ENCODE data around the gene CHURC1. TPM values are rescaled to one million over a fixed set of nuclear protein-coding genes. Genes with fewer than 3 reads are reported as not detected.

The CHURC1 gene
- polyA plus RNA-seq, 1 donor (not counting 4 experiments of a cell fraction or from before 2014, with no cell fraction given), result 126 TPM

DNA sequence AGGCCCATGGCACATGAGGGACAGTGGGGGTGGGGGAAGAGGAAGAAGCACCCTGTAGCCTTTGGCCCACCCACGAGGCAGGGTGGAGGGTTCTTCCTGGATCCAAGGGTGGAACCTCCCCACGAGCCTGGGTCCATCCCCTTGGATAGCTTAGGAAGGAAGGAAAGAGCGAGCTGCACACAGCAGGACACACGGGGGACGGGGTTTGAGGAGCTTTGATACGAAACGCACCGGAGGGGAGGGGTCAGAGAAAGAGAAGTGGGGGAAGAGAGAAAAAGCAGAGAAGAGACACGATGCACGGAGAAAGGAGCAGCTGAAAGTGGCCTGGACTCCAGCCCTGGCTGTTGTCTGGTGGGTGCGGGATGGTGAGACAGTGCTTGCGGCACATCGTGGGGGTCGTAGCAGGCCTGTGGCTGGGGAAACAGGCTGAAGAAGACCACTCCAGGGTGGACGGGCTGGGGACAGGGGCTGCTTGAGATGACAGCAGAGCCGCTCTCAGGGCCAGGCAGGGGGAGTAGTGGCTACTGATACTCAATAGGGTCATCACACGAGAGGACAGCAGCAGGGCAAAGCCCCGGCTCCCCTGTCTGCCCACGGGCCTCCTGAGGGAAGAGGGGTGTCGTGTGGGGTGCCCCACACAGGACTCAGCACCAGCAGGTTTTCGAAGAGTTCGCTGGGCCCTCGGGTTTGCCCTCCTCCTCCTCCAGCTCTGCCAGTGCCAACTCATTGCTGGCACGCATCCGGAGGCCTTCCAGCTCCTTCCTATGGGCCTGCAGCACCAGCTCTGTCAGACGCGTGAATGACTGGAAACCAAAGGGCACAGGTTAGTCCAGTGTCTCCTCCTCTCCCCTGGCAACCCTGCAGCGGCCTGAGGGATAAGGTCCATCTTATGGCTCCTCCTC is 33.7 kb downstream of the CHURC1 start:
- no peaks in the 10 kb centered on the region for H3K9me1 ChIP-seq (ENCODE audit: control insufficient read depth, extremely low read depth, insufficient read depth, low read length)
- H4K20me1 ChIP-seq (ENCODE audit: control insufficient read depth, extremely low read depth, insufficient read depth, low read length), result no peaks in the 10 kb centered on the region
- H3K79me2 ChIP-seq (ENCODE audit: control insufficient read depth, insufficient read depth, low read length), result no peaks in the 10 kb centered on the region
- no peak overlapping the region for H3K4me3 ChIP-seq (ENCODE audit: control insufficient read depth in 2 of 3, extremely low read depth in 1 of 3, insufficient read depth in 2 of 3, low read depth in 1 of 3, low read length in 3 of 3)
- H3K4me1 ChIP-seq (ENCODE audit: control insufficient read depth, extremely low read depth, insufficient read depth, low read length), result peaks cover 4% of the 10 kb centered on the region
- H2AFZ ChIP-seq (ENCODE audit: control insufficient read depth, low read length), result no peak overlapping the region
- H3K36me3 ChIP-seq (ENCODE audit: control insufficient read depth in 2 of 2, extremely low read depth in 1 of 2, insufficient read depth in 2 of 2, low read length in 2 of 2), result peaks cover 0 to 7% of the 10 kb centered on the region in 2 experiments
- H3K4me2 ChIP-seq (ENCODE audit: control insufficient read depth, extremely low read depth, insufficient read depth, low read depth, low read length), result no peak overlapping the region
- DNase-seq (ENCODE audit: low read depth, low spot score) (no peak), FAIRE-seq (no peak)
- H3K27ac ChIP-seq (ENCODE audit: control insufficient read depth, insufficient read depth, low read length), result no peak overlapping the region
- no peaks in the 10 kb centered on the region for H3K9me3 ChIP-seq (ENCODE audit: control insufficient read depth, low read depth, low read length)
- dilution Hi-C loops (cut with MboI; ENCODE audit: extremely low pct_ligation_motif_present, low sequenced_read_pairs), result no loop called here
- no peak overlapping the region for H3K9ac ChIP-seq (ENCODE audit: control insufficient read depth, extremely low read depth, insufficient read depth, low read length)
- H3K27me3 ChIP-seq (ENCODE audit: control insufficient read depth, extremely low read depth, insufficient read depth, low read length), result no peaks in the 10 kb centered on the region
- TF ChIP-seq EZH2 (IDR thresholded peaks at IDR 0.05; ENCODE audit: low read length), result no peak
- TF ChIP-seq, protein P1, sequence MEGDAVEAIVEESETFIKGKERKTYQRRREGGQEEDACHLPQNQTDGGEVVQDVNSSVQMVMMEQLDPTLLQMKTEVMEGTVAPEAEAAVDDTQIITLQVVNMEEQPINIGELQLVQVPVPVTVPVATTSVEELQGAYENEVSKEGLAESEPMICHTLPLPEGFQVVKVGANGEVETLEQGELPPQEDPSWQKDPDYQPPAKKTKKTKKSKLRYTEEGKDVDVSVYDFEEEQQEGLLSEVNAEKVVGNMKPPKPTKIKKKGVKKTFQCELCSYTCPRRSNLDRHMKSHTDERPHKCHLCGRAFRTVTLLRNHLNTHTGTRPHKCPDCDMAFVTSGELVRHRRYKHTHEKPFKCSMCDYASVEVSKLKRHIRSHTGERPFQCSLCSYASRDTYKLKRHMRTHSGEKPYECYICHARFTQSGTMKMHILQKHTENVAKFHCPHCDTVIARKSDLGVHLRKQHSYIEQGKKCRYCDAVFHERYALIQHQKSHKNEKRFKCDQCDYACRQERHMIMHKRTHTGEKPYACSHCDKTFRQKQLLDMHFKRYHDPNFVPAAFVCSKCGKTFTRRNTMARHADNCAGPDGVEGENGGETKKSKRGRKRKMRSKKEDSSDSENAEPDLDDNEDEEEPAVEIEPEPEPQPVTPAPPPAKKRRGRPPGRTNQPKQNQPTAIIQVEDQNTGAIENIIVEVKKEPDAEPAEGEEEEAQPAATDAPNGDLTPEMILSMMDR (optimal IDR thresholded peaks at IDR 0.05 in 1 of 3, IDR thresholded peaks at IDR 0.05 in 1 of 3, conservative IDR thresholded peaks at IDR 0.05 in 1 of 3; ENCODE audit: extremely low read depth in 1 of 3, insufficient read depth in 2 of 3, low read length in 3 of 3), result no peak

DNA sequence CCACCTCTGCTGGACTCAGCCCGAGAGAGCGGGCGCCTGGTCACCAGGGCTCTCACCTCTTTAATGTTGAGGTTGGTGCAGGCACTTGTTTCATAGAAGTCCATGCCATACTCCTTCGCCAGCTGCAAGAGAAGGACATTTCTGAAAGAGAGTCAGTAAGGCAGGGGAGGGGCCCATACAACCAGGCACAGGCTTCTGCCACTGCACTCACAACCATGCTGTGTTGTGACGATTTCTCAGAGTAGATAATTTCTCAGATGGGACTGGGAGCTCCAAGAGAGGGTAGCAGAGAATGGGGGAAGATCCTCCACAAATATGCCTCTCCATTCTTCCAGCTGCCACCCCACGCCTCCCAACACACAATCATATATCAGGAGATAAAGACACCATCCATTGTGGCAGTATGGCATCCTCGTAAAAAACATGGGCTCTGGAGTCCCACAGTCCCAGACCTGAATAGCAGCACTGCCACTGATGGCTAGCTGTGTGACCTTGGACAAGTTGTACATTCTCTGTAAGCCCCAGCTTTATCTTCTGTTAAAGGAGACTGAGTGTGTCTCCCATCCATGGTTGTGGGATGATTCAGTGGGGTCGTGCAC is 34.5 kb downstream of the CHURC1 start:
- no peaks in the 10 kb centered on the region for H3K9me3 ChIP-seq (ENCODE audit: control insufficient read depth, low read depth, low read length)
- no peaks in the 10 kb centered on the region for H3K79me2 ChIP-seq (ENCODE audit: control insufficient read depth, insufficient read depth, low read length)
- H3K36me3 ChIP-seq (ENCODE audit: control insufficient read depth in 2 of 2, extremely low read depth in 1 of 2, insufficient read depth in 2 of 2, low read length in 2 of 2), result peaks cover 0 to 4% of the 10 kb centered on the region in 2 experiments
- H3K4me2 ChIP-seq (ENCODE audit: control insufficient read depth, extremely low read depth, insufficient read depth, low read depth, low read length), result no peak overlapping the region
- no peak overlapping the region for H3K4me3 ChIP-seq (ENCODE audit: control insufficient read depth in 2 of 3, extremely low read depth in 1 of 3, insufficient read depth in 2 of 3, low read depth in 1 of 3, low read length in 3 of 3)
- no peak for FAIRE-seq
- no peak overlapping the region for H3K9ac ChIP-seq (ENCODE audit: control insufficient read depth, extremely low read depth, insufficient read depth, low read length)
- no peak overlapping the region for H2AFZ ChIP-seq (ENCODE audit: control insufficient read depth, low read length)
- TF ChIP-seq EZH2 (IDR thresholded peaks at IDR 0.05; ENCODE audit: low read length), result no peak
- TF ChIP-seq, protein P1 (optimal IDR thresholded peaks at IDR 0.05 in 1 of 3, IDR thresholded peaks at IDR 0.05 in 1 of 3, conservative IDR thresholded peaks at IDR 0.05 in 1 of 3; ENCODE audit: extremely low read depth in 1 of 3, insufficient read depth in 2 of 3, low read length in 3 of 3), result no peak
- no peaks in the 10 kb centered on the region for H3K9me1 ChIP-seq (ENCODE audit: control insufficient read depth, extremely low read depth, insufficient read depth, low read length)
- no peak for DNase-seq (ENCODE audit: low read depth, low spot score)
- H4K20me1 ChIP-seq (ENCODE audit: control insufficient read depth, extremely low read depth, insufficient read depth, low read length), result no peaks in the 10 kb centered on the region
- no peaks in the 10 kb centered on the region for H3K4me1 ChIP-seq (ENCODE audit: control insufficient read depth, extremely low read depth, insufficient read depth, low read length)
- H3K27ac ChIP-seq (ENCODE audit: control insufficient read depth, insufficient read depth, low read length), result no peak overlapping the region
- dilution Hi-C loops (cut with MboI; ENCODE audit: extremely low pct_ligation_motif_present, low sequenced_read_pairs), result no loop called here
- no peaks in the 10 kb centered on the region for H3K27me3 ChIP-seq (ENCODE audit: control insufficient read depth, extremely low read depth, insufficient read depth, low read length)

Measured in keratinocyte (primary cell).